HG02938 (cell line): ENCODE results near the gene TTLL3.
"Not testable (repeated sequence)": the region's sequence is repeated elsewhere in the genome, so short reads cannot be mapped to it uniquely, and the experiment has no call there.

ENCODE experiments used
- ATAC-seq: cut with Tn5 transposase; IDR thresholded peaks from one replicate; pipeline ENCODE4 v1.9.1; 2021; ENCODE audit warnings: mild to moderate bottlenecking, moderate library complexity; ENCODE audit not compliant: unreplicated experiment

The TTLL3 gene

DNA sequence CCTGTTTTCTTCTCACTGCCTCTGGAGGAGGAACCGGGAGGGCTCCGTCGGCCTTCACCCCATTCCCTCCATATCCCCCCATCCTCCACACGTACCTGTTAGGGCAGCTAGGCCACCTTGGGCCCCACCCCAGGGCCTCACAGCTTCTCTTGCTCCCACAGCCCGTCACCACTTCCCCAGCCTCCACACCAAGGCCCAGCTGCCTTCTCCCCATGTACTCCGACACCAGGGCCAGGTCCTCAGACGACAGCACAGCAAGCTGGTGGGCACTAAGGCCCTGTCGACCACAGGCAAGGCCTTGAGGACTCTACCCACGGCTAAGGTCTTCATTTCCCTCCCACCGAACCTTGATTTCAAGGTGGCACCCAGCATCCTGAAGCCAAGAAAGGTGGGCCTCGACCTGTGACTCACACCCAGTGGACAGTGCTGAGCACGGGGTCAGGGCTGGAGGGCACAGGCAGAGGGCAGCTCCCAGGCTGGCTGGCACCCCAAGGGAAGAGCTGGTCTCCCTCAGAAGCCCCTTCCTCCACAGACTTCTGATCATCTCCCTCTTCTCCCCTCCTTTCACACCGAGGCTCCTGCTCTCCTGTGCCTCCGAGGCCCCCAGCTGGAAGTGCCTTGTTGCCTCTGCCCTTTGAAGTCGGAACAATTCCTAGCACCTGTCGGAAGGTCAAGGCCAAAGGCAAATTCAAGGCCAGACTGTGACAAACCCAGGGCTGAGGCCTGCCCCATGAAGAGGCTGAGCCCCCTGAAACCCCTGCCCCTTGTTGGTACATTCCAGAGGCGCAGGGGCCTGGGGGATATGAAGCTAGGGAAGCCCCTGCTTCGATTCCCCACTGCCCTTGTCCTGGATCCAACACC is 24.7 kb downstream of the TTLL3 start:
- ATAC-seq, result no peak

DNA sequence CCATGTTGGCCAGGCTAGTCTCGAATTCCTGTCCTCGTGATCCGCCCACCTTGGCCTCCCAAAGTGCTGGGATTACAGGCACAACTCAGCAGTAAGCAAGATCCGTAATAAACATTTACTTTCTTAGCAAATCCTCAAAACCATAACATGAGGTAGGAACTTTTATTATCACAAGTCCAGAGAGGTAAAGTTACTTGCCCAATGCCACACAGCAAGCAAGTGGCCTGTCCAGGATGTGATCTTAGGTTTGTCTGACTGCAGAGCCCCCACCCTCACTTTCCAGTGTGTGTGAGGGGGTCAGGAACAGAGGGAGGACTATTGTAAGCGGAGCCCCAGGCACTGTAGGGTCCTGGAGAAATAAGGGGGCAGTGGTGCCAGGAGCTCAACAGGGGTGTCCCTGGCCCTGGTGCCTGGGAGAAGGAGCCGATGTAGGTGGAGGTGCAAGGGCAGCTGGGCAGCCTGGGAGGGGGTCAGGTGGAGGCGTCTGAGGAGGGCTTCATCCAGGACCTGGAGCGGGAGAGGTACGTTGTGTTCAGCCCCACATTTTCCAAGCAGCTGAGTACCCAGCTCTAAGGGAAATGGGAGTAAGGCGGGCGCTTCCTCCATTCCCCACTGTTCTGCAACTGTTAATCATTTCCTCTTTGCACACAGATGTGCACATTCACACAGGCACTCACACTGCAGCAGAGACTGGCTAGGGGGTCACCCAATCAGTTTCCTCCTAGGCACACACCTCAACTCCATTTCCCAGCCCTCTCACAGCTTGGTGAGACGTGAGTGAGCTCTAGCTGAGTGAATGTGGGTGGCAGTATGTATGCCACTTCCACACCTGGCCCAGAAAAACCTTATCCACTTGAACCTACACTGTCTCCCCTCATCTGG is 27.9 kb downstream of the TTLL3 start:
- no peak for ATAC-seq

DNA sequence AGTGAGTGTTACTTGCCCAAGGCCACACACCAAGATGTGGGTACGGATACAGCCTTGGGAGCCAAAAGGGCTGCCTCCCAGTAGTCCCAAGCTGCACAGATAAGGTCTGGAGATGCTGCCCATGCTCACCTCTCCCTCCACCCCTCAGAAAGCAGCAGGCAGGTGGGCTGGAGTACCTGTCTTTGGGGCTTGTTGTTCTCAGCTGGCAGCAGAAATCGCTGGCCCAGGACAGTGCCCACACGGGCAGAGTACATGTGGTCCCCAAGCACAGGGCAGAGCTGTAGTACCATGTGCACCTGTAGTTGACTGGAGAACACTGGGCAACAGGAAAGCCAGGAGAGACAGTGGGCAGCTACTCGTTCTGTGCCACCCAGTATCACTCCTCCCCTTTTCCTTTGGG is 28.8 kb downstream of the TTLL3 start:
- ATAC-seq, result no peak

DNA sequence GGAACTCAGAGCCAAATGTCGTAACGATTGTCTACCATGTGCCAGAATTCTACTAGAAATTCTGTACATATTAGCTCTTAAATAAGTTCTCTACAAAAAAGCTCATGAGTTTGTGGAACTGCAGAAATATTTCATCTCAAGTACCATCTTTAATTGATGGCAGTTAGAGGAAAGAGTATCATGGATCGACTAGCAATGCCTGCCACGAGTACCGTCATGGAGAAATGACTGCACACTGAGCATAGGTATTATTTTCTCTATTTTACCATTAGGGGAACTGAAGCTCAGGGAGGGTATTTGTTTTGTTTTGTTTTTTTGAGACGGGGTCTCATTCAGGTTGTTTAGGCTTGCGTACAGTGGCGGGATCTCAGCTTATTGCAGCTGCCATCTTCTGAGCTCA is 31.0 kb downstream of the TTLL3 start:
- ATAC-seq, result no peak

DNA sequence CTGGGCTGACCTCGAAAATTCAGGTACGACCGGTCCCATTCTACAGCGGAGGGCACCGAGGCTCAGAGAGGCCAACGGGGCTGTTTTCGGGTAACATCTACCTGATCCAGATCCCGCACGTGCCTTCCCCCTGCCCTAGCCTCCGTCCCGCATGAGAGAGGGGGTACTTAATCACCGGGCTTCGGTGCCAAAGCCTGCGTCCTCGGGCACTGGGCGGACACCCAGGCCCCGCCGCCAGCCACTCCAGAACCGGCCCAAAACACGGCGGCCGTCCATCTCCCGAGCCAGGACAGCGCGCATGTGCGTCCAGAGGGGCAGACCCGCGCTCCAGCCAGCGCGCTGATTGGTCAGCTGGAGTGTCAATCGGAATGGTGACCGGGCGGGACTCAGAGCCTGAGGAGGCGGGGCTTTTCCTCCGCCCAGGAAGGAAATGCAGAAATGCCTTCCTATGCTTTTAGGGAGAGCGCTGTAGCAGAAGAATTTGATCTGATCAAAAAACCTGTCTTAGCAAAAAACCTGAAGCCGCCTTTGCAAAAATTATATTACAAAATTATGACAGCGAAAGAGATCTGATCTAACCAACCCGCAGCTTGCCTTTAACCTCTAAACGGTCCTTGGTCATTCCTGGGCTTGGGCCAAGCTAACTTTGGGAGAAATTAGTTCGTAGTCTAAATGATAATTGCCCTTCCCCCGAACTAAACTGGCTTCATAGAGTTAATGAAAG is 33.8 kb downstream of the TTLL3 start, which contains the start of gene RPUSD3:
Gene RPUSD3 (minus strand): TSS at position 294 of the 724 bp plus-strand sequence. CDS start 18 bp downstream, at position 276.
- ATAC-seq, result peak; percentile 95

DNA sequence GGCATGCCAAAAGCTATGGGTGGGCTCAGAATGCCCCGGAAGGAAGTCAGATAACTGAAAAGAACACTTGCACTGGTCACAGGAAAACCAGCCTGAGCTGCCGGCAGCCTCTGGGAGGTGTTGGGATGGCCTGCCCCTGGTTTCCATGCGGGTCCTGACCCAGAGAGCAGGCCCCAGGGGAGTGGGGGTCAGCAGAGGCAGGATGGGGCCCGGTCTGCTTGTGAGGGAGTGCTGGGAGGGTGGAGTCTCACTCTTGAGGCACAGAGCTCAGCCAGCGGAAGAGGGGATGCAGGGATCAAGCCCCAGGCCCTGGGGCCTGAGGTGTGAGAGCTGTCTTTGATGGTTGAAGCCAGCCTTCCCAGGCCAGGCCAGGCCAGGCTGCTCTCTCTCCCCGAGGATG is 36.2 kb downstream of the TTLL3 start:
- no peak for ATAC-seq

DNA sequence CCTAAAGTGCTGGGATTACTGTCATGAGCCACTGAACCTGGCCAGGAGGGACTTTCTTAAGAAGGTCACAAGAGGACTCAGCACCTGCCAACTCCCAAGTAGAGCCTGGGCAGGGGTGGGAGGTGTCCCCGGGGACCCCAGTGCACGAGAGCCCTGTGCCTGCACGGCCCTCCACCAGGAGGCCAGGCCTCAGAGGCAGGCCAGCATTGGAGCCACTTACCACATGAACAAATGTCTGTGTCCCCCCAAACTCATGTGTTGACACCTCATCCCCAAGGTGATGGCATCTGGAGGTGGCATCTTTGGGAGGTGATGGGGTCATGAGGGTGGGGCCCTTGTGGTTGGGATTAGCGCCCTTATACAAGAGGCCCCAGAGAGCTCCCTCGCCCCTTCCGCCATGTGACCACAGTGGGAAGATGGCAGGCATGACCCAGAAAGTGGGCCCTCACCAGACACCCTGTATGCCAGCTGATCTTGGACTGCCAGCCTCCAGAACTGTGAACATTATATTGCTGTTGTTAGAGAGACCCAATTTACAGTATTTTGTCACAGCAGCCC is 36.9 kb downstream of the TTLL3 start:
- ATAC-seq, result no peak

DNA sequence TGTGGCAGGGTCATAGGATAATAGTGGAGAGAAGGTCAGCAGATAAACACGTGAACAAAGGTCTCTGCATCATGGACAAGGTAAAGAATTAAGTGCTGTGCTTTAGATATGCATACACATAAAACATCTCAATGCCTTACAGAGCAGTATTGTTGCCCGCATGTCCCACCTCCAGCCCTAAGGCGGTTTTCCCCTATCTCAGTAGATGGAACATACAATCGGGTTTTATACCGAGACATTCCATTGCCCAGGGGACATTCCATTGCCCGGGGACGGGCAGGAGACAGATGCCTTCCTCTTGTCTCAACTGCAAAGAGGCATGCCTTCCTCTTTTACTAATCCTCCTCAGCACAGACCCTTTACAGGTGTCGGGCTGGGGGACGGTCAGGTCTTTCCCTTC is 37.8 kb downstream of the TTLL3 start:
- not testable (repeated sequence) for ATAC-seq

DNA sequence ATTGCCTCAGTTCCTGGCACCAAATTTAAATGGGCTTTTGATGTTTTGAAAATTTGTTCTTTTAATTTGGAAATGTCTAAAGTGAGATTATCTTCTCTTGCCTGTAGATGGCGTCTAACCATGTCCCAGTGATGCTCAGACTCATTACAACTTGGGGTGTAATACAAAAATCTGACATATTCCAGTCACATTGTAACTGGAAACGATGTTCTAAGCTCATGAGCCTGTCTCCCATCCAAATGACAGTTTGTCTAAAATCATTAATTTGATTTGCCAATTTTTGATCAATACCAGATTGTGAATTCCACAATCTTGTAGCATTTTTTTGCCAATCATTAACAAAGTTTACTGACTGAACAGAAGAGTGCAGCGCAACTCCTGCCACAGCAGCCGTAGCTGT is 38.8 kb downstream of the TTLL3 start:
- not testable (repeated sequence) for ATAC-seq

DNA sequence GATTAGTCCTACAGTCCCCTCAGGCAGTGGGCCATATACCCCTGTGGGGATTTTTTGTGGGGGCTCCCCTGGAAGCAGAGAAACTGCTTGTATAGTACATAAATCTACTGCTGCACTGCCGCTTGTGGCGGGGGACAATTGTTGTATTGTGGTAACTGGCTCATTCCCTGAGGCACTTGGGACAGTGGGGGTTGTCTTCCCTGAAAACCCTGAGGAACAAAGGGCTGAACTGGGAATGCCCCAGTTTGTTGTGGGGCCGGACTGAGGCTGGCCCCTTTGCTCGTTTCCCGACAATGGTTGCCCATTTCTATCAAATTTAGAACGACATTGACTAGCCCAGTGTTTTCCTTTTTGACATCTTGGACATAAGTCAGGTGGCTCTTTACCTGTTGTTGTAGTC is 41.3 kb downstream of the TTLL3 start:
- ATAC-seq, result not testable (repeated sequence)

DNA sequence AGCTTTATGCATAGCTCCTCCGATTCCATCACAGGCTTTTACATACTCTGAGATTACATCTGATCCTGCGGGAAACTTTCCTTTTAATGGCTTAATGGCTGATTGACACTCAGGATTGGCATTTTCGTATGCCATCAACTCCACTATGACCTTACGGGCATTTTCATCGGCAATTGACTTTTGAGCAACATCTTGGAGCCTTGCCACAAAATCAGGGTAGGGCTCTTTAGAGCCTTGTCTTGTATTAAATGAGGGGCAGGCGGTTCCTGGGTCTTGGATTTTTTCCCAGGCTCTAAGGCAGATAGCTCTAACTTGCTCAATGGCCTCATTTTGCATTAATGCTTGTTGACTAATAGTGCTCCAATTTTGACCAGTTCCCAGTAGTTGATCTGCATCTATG is 41.9 kb downstream of the TTLL3 start:
- ATAC-seq, result not testable (repeated sequence)

DNA sequence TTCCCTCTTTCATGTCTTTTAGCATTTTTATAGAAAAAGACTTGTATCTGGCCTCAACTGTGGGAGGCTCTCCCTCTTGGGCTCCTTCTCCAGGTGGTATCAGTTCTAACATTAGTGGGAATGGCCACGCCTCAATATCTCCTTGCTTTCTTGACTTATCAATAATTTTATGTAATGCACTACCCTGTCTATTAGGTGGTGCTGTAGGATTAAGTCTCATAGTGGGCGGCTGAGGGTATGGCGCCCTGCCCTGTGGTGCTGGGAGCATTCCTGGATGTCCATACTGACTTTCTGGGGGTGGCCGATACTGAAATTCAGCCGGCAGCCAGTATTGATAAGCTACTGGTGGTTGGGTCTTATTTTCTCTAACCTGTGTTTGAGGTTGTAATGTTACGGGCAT is 42.5 kb downstream of the TTLL3 start:
- no peak for ATAC-seq

DNA sequence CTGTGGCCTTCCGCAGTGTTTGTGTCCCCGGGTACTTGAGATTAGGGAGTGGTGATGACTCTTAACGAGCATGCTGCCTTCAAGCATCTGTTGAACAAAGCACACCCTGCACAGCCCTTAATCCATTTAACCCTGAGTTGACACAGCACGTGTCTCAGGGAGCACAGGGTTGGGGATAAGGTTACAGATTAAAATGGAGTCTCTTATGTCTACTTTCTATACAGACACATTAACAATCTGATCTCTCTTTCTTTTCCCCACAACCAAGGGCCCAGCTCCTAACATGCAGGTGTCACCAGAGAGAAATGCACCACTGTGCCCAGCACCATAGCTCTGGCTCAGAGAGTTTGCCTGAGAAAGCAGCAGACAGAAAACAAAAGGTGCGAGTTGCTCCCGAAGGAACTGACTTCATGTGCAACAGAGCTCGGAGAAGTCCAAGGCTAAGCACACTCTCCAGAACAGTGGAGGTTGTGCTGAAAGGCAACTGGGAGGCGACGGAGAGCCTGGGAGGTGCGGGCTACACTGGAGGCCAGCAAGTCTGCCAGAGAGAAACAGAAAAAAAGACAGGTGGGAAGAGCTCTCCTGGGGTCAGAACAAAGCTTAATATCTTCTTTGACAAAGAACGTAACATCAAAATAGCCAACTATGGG is 44.4 kb downstream of the TTLL3 start:
- ATAC-seq, result not testable (repeated sequence)

DNA sequence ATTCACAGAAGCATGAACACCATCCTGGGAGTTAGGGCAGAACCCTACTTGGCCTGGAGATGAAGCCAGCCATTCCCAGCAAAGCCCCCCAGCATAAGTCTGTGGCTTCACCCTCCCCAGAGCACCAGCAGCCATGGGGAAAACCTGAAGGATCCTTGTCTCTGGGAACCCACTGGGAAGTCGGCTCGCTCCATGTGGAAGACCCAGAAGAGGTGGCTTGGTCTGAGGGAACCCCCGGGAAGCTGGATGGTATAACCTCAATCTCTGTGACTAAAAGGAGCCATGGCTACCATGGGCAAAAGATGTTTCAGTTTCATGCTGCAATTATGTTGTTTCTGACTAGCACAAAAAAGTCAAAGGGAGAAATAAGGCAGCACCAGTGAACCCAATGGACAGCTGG is 45.5 kb downstream of the TTLL3 start:
- no peak for ATAC-seq

DNA sequence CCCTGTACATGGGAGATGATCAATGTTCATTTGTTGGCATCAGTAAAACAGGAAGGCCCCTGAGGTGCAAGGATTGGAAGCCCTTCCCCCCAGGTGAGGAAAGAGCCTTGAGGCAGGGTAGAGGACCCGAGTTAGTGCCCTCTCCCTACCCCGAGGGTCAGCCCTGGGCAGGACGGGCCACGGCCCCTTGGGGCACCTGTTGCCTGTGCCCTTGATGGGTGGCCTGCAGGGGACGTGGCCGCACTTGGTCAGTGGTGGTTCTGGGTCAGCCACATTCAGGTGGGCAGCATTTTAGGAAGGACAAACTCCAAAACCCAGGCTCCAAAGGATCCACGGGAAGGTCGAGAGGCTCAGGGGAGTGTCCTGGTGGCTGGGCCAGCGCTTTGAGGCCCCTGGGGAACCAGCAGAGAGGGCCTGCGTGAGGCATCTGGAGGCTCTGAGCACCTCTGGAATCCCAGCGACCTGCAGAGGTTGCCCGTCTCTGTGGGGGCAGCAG is 49.5 kb downstream of the TTLL3 start:
- ATAC-seq, result no peak

DNA sequence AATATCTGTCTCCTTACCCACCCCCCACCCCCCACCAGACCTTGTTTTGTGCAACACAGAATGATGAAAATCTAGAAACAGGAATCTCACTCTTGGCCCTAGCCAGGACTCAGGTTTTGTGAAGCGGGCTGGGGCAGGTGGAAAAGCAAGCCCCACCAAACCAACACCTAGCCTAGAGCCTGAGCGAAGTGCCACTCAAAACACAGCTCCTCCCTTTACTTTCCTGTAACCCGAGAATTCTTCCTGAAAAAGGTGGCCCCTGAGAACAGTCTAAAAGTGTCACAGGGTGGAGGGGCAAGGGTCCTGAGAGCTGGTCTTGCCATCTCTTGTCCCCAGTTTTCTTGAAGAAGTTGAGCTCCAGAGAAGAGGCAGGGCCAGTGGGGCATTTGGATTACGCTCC is 51.1 kb downstream of the TTLL3 start:
- no peak for ATAC-seq

DNA sequence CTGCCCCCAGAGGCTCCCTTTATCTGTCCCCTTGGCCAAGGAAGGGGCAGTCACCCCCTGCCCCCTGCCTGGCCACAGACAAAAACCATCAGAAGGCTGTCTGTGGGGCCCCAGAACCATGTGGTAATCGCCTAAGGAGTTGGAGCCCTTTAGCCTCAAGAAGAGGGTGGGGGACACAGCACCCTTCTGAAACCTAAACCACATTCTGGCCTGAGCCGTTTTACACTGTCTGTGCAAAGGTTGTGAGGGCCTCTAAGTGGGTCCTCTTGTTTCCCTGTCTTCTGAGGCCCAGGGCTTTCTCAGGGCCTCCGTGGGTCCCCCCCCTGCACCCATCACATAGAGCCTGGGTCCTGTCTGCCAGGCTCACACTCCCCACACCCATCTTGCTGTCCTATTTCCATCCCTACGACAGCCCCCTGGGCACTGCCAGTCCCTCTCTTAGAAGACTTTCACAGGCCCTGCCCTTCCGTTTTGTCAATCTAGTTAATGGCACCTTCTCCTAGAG is 51.6 kb downstream of the TTLL3 start:
- no peak for ATAC-seq

DNA sequence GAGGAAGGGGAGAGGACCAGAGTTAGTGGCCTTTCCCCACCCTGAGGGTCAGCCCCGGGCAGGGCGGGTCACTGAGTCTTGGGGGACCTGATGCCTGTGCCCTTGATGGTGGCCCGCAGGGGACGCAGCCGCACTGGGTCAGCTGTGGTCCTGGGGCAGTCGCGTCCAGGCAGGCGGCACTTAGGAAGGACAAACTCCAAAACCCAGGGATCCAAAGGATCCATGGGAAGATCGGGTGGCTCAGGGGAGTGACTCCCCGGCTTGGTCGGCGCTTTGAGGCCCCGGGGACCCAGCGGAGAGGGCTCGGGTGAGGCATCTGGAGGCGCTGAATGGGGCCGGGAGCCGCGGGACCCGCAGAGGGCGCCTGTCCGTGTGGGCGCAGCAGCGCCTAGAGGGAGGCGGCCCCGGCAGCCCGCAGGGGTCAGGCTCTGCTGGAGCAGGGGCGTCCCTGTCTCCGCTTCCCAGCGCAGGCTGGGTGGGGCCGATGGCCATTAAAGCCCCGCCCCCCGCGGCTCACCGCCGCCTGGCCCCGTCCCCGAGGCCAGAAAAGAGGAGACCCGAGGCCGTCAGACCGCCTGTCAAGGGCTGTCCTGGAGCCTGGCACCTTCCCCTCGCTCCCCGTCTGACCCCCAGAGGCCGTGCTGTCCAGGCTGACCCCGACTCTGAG is 52.5 kb downstream of the TTLL3 start:
- ATAC-seq, result no peak

DNA sequence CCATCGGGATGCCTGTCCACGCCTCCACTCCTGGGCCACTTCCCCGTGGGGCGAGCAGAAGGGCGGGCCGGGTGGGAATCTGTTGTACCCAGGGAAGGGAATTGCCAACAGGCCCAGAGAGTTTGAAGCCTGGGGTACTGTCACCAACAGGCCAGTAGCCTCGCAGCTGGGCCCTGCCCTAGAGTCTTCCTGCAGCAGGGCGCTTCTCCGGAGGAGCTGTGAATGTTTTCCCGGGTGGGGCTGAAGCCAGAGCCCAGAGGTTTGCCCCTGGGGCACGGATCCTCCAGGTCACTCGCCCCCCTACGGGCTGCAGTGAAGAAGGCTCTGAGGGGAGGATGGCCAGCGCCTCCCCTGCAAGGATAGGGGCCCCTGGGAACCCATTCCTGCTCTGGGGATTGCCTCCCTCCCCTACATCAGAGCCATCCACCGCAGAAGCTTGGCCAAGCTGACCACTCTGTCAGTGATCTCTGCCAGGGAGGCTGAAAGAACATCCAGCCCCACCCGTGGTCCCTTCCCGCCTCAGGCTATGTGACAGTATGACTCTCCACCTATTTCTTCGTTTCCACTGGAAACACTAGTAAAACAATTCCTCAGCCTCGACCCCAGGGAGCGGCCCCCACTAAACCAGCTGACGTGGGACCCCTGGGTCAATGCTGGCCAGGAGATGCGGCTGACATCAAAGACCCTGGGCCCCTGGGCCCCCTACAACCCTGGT is 53.2 kb downstream of the TTLL3 start:
- ATAC-seq, result no peak
